Muscle layer of duodenum (tissue), 2 donors: Measurements from ENCODE around the gene SESN1.
"Not testable (repeated sequence)": the region's sequence is repeated elsewhere in the genome, so short reads cannot be mapped to it uniquely, and the experiment has no call there.

Experiments used
- H3K27ac ChIP-seq: one replicate; pipeline ENCODE4 v1.7.0; 2013; ENCODE audit warnings: mild to moderate bottlenecking, low read length
- H3K27me3 ChIP-seq: one replicate; pipeline ENCODE4 v1.7.0; 2013; ENCODE audit warnings: low read depth, mild to moderate bottlenecking, control low read depth, low read length
- H3K36me3 ChIP-seq, 2 donors: one replicate each; pipeline ENCODE4 v1.7.0; 2013; ENCODE audit warnings: low read length in 2 of 2, control low read depth in 1 of 2, mild to moderate bottlenecking in 1 of 2; ENCODE audit not compliant: insufficient read depth in 2 of 2, control insufficient read depth in 1 of 2
- H3K4me1 ChIP-seq, 2 donors: one replicate each; pipeline ENCODE4 v1.7.0; 2013; ENCODE audit warnings: low read length in 2 of 2, mild to moderate bottlenecking in 2 of 2, control low read depth in 1 of 2, moderate library complexity in 1 of 2; ENCODE audit not compliant: insufficient read depth in 2 of 2, control insufficient read depth in 1 of 2
- H3K4me3 ChIP-seq, 2 donors: one replicate each; pipeline ENCODE4 v1.7.0; 2013; ENCODE audit warnings: low read length in 2 of 2, low read depth in 1 of 2, mild to moderate bottlenecking in 1 of 2
- H3K9me3 ChIP-seq, 2 donors: one replicate each; pipeline ENCODE4 v1.7.0; 2013; ENCODE audit warnings: low read length in 2 of 2, control low read depth in 1 of 2, mild to moderate bottlenecking in 1 of 2; ENCODE audit not compliant: control insufficient read depth in 1 of 2
- donor health status: healthy.

SESN1 gene

DNA sequence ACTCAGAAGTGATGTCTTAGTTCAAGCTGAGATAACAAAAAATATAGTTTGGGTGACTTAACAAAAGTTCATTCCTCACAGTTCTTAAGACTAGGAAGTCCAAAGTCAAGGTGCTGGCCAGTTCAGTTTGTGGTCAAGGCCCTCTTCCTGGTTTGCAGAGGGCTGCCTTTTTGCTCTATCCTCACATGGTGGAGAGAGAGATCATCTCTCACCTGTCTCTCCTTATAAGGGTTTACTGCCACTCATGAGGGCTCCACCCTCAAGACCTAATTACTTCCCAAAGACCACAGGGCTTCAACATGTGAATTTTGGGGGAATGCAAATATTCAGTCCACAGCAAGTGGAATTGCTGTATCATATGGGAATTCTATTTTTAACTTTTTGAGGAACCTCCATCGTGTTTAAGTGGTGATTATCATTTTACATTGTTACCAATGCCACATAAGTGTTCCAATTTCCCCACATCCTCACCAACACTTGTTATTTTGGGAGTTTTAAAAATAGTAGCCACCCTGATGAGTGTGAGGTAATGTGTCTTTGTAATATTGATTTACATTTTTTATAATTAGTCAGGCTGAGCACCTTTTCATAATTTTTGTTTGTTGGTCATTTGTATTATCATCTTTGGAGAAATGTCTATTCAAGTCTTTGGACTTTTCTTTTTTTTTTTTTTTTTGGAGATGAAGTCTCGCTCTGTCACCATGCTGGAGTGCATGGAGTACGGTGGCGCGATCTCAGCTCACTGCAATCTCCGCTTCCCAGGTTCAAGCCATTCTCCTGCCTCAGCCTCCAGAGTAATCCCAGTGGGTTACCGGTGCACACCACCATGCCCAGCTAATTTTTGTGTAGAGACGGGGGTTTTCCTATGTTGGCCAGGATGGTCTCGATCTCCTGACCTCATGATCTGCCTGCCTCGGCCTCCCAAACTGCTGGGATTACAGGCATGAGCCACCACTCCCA, 112.2 kb downstream of the SESN1 start:
- no peak overlapping the region for H3K4me3 ChIP-seq
- peaks cover 0 to 3% of the 10 kb centered on the region in 2 donors for H3K9me3 ChIP-seq
- no peaks in the 10 kb centered on the region for H3K4me1 ChIP-seq
- no peak overlapping the region for H3K27ac ChIP-seq
- H3K27me3 ChIP-seq = no peaks in the 10 kb centered on the region
- H3K36me3 ChIP-seq = peaks cover 9 to 20% of the 10 kb centered on the region in 2 donors

DNA sequence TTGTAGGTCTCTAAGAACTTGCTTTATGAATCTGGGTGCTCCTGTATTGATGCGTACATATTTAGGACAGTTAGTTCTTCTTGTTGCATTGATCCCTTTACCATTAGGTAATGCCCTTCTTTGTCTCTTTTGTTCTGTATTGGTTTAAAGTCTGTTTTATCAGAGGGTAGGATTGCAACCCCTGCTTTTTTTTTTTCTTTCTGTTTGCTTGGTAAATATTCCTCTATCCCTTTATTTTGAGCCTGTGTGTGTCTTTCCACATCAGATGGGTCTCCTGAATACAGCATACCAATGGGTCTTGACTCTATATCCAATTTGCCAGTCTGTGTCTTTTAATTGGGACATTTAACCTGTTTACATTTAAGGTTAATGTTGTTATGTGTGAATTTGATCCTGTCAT, 116.0 kb downstream of the SESN1 start:
- not testable (repeated sequence) for H3K27me3 ChIP-seq, H3K9me3 ChIP-seq, H3K36me3 ChIP-seq, H3K27ac ChIP-seq, H3K4me1 ChIP-seq, H3K4me3 ChIP-seq

DNA sequence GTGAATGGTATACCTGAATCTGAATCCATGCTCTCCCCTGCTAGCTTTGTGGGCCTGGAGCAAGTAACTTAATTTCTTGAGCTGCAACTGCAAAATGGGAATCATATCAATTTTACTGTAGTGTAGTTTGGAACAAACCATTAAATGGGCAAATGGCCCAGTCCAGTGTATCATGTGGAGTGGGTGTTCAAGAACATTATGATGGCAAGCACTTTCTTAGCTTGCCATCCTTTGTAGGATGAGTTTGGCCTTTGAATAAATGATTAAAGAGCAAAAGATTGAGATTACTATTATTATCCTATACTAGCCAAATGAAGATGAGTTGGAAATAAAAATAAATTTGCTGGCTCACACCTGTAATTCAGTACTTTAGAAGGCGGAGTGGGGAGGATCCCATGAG, 120.4 kb downstream of the SESN1 start:
- no peak overlapping the region for H3K4me3 ChIP-seq
- no peaks in the 10 kb centered on the region for H3K9me3 ChIP-seq
- no peak overlapping the region for H3K27ac ChIP-seq
- no peaks in the 10 kb centered on the region for H3K27me3 ChIP-seq
- H3K4me1 ChIP-seq = no peaks in the 10 kb centered on the region
- no peaks in the 10 kb centered on the region for H3K36me3 ChIP-seq

DNA sequence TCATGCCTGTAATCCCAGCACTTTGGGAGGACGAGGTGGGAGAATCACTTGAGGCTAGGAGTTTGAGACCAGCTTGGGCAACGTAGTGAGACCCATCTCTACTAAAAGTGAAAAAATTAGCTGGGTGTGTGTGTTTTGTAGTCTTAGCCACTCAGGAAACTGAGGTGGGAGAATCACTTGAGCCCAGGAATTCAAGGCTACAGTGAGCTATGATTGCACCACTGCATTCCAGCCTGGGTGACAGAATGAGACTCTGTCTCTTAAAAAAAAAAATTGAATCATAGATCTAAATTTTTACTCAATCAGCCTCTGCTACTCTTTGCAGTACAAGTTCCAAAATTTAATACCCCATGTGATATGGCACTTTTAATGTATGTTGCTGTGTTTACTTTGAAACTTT, 124.9 kb downstream of the SESN1 start:
- Histone ChIP-seq H3K4me3 (no peak overlapping the region), H3K9me3 (no peaks in the 10 kb centered on the region), H3K4me1 (no peaks in the 10 kb centered on the region), H3K27me3 (no peaks in the 10 kb centered on the region), H3K36me3 (no peaks in the 10 kb centered on the region), H3K27ac (no peak overlapping the region)

DNA sequence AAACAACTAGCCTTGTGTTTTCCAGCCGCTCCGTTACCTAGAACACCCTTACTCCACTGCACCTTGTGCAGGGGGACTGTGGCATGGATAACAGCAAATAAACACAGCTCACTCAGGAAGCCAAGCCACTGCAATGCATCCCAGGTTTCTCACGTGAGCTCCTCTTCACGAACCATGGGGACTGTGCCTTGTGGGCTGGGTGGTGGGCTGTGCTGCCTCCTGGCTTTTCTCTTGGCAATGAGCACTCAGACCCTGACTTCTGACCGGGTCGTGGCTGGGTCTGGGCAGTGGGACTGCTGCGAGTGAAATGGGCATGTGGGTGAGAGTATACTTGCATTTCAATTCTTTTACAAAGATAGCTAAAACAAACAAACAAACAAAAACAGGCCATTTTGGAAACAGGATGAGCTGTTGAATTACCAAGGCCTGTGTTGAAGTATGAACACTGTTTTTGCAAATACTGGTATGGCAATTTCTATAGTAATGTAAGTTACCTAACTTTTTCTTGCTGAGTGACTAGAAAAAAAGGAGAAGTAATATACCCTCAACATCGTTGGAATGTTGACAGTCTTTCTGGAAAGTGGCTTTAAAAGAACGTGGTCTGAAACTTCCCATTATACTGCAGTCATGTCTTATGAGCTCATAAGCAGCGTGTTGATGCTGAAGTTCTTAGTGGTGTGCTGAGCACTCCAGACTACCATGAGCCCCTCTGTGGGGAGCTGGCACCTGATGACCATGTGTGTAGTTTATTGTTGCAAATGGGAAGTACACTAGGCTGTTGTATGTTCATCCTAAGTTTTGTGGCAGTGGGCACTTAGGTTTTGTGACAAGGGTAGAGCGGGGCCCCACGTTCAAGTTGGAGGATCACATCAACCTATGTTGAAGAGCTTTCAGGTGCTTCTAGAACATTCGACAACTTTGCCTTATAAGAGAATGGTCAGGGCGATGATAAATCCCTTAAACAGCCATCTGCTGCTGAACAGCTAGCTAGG, 126.0 kb downstream of the SESN1 start:
- Histone ChIP-seq H3K4me1 (no peaks in the 10 kb centered on the region), H3K27ac (no peak overlapping the region), H3K27me3 (no peaks in the 10 kb centered on the region), H3K36me3 (no peaks in the 10 kb centered on the region), H3K4me3 (no peak overlapping the region), H3K9me3 (no peaks in the 10 kb centered on the region)

DNA sequence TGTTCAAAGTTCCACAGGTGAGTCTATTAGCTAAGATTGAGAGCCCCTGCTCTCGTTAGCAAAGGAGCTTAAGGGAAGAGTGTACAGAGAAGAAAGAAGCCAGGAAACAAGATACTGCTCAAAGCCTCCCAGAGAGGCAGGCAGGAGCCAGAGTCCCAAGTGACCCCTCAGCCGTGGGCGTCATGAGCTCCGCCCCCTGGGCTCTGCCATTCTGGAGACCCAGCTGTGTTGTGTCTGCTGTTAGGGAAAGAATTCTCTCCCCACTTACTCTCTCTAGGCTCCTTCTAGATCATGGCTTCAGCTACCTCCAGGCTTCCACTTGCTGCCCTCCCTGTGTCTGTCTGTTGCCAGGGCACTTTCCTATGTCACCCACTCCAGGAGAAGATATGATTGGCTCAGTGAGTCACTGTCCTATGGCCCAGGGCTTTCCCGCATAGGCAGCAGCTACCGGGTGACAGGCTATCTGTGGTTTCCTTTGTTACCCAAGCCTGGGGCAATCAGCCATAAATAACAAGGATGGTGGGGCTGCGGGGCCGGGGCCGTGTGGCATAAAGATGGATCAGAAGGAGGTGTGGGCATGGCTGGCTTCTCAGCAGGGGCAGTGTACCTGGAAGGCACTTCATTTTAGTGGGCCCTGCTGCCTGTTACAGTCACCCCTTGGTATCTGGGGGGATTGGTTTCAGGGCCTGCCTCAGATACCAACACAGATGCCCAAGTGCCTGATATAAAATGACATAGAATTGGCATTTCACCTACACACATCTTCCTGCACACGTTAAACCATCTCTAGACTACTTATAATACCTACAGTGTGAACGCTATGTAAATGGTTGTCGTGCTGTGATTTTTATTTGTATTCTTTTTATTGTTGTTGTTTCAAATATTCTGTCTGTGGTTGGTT, 127.5 kb downstream of the SESN1 start:
- Histone ChIP-seq H3K36me3 (no peaks in the 10 kb centered on the region), H3K4me3 (no peak overlapping the region), H3K4me1 (peaks cover 0 to 4% of the 10 kb centered on the region in 2 donors), H3K27ac (no peak overlapping the region), H3K9me3 (no peaks in the 10 kb centered on the region), H3K27me3 (no peaks in the 10 kb centered on the region)

DNA sequence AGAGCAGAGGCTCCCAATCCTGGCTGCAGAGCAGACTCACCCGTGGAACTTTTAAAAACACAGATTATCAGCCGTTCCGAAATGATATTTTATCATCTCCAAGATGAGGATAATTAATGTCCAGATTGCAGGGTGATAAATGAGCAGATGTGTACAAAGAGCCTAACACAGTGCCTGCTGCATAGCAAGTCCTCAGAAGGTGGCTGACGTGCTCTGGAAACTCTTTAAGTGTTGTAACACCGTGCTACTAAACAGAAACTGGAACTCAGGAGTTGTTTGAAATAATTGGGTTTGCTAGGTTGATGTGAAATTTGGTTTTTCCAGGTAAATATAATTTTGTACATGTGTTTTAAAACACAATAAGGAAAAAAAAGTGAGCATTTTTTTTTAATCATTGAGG, 128.4 kb downstream of the SESN1 start:
- H3K36me3 ChIP-seq = no peaks in the 10 kb centered on the region
- no peak overlapping the region for H3K4me3 ChIP-seq
- no peaks in the 10 kb centered on the region for H3K27me3 ChIP-seq
- peaks cover 4 to 5% of the 10 kb centered on the region in 2 donors for H3K4me1 ChIP-seq
- H3K27ac ChIP-seq = no peak overlapping the region
- no peaks in the 10 kb centered on the region for H3K9me3 ChIP-seq

DNA sequence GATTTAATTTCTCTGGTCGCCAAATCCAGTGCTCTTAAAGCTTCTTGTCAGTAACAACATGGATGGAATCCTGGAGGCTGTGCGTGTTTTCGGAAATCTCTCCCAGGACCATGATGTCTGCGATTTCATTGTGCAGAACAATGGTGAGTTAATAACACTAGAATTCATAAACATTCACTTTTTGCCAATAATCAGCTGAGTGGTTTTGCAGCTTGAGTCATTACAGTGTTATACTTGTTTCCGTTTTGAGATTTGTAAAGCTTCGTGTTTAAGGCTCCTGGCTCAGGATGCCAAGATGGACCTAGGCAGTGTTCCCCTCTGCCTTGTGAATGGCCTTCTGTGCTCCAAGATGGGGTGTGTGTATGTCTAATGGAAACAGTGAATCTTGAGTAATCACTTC, 132.7 kb downstream of the SESN1 start:
- Histone ChIP-seq H3K36me3 (no peaks in the 10 kb centered on the region), H3K27ac (peak overlapping the region; percentile 69), H3K27me3 (no peaks in the 10 kb centered on the region), H3K9me3 (no peaks in the 10 kb centered on the region), H3K4me1 (peaks cover 10 to 19% of the 10 kb centered on the region in 2 donors), H3K4me3 (no peak overlapping the region)

DNA sequence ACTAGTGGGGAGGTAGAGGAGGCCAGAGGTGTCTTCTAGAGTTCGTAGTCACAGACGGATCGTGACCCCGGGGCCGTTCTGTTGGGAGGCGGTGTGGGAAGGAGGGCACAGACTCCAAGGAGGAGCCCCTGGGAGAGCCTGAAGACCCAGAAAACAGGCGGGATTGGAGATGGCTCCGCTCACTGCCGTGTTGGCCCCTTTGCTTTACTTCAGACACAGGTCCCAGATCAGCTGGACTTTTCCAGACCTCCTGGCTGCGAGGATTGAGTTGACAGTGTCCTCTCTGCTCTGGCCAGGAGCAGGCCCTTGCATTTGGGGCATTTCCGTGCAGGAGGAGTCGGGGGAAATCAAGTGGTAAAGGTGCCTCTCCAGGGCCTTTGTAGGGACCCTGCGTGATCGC, 133.6 kb downstream of the SESN1 start:
- Histone ChIP-seq H3K36me3 (no peaks in the 10 kb centered on the region), H3K4me3 (no peak overlapping the region), H3K27me3 (no peaks in the 10 kb centered on the region), H3K9me3 (no peaks in the 10 kb centered on the region), H3K4me1 (peaks cover 10 to 19% of the 10 kb centered on the region in 2 donors), H3K27ac (peak overlapping the region; percentile 69)

DNA sequence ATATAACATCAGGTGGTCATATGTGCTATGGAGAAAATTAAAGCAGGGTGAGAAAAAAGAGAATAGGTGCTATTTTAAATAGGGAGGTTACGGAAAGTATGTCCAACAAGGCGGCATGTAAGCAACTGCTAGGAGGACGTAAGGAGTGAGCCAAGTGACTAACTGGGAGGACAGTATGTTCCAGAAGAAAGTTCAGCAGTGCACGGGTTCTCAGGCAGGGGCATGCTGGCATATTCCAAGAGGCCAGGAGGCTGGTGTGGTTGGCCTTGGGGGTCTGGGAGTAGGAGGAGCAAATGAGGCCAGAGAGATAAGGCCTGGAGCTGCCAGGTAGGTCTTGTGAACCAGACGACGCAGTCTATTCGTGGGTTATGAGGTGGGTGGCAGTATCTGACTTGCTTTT, 134.0 kb downstream of the SESN1 start:
- no peaks in the 10 kb centered on the region for H3K36me3 ChIP-seq
- peak overlapping the region; percentile 69 for H3K27ac ChIP-seq
- peaks cover 10 to 19% of the 10 kb centered on the region in 2 donors for H3K4me1 ChIP-seq
- H3K9me3 ChIP-seq = no peaks in the 10 kb centered on the region
- no peak overlapping the region for H3K4me3 ChIP-seq
- H3K27me3 ChIP-seq = no peaks in the 10 kb centered on the region
